GM18861 (cell line): ENCODE results near the gene TIMM10.
A peak's percentile ranks its signal among the peaks of the same experiment; 100 is the strongest.

Source experiments
- ATAC-seq: cut with Tn5 transposase; IDR thresholded peaks from one replicate; pipeline ENCODE4 v1.9.1; 2021; ENCODE audit not compliant: unreplicated experiment

TIMM10 gene

DNA sequence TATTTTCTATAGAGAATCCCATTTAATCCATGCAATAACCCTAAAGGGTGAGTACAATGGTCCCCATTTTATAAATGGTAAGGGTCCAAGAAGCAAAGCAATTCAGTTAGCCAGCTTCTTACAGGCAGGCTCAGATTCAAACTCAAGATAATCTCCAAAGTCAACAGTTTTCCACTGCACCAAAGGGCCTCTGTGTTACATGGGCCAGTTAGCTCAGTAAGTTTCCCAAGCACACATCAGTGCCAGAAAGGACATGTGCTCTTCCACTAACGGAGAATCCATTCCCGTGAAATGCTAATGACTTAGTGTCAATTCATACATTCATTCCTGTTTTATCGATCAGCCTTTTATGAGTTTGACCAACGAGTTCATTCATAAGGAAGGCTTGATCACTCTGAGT, 26.0 kb downstream of the TIMM10 start:
- ATAC-seq: no peak

DNA sequence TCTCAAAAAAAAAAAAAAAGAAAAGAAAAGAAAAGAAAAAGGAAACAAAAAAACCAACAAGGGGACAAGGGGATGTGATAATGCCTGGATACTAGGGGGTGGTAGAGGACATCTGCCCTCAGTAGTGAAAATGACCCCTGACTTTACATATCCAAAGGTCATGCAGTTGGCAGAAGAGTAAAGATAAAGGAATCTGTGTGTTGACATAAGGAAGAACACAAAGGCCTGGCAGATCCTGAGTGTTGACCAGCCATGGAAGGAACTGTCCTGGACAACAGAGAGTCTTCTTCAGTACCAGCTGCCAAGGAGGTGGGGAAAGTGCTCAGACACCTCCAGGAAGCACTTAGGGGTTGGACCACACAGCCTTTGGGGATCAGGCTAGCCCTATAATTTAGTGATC, 27.7 kb downstream of the TIMM10 start:
- no peak for ATAC-seq

DNA sequence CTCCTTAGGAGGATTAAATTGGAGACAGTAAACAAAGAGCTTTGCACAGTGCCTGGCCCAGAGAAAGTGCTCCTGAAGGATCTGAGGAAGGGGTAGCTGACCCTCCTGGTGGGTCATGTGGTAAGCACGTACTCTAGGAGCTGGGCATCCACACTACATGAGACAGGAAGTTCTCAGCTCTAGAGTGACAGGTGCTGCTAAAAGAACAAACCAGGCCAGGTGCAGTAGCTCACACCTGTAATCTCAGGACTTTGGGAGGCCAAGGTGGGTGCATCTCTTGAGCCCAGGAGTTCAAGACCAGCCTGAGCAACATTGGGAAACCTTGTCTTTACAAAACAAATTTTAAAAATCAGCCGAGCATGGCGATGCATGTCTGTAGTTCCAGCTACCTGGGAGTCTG, 28.2 kb downstream of the TIMM10 start:
- no peak for ATAC-seq

GRCh38 chr11:57501953-57502352, 28.6 kb downstream of the TIMM10 start:
- ATAC-seq: no peak

GRCh38 chr11:57500926-57501325, 29.6 kb downstream of the TIMM10 start:
- no peak for ATAC-seq

GRCh38 chr11:57500515-57500914, 30.0 kb downstream of the TIMM10 start:
- ATAC-seq: no peak

DNA sequence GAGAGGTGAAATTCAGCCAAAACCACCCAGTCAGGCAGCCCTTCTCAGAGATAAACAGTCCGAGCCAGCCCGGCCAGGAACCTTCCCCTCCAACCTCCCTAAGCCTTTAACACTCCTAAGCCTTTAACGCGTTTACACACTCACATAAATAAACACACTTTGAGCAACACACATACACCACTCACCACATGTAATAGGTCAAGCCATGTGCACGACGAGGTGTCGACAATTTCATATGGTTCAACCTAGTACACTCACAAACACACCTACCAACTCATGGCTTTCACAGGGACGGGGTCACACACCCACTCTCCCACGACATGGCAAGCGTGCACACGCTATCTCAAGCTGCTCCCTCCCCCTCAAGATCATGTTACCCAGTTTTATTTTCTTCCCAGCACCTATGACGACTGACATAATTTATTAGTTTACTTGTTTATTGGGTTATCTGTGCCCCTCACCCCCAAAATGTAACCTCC, 30.5 kb downstream of the TIMM10 start:
- ATAC-seq: no peak

- ATAC-seq: peak; percentile 99
These were observed 31.1 kb downstream of the TIMM10 start for GRCh38 chr11:57499413-57499982.

GRCh38 chr11:57498540-57498939, 32.0 kb downstream of the TIMM10 start:
- no peak for ATAC-seq

GRCh38 chr11:57497303-57498247, 33.0 kb downstream of the TIMM10 start:
- no peak for ATAC-seq

- ATAC-seq: no peak
These were observed 34.3 kb downstream of the TIMM10 start for GRCh38 chr11:57496109-57496820.

GRCh38 chr11:57493507-57494503, 36.7 kb downstream of the TIMM10 start:
- ATAC-seq: peak; percentile 58

DNA sequence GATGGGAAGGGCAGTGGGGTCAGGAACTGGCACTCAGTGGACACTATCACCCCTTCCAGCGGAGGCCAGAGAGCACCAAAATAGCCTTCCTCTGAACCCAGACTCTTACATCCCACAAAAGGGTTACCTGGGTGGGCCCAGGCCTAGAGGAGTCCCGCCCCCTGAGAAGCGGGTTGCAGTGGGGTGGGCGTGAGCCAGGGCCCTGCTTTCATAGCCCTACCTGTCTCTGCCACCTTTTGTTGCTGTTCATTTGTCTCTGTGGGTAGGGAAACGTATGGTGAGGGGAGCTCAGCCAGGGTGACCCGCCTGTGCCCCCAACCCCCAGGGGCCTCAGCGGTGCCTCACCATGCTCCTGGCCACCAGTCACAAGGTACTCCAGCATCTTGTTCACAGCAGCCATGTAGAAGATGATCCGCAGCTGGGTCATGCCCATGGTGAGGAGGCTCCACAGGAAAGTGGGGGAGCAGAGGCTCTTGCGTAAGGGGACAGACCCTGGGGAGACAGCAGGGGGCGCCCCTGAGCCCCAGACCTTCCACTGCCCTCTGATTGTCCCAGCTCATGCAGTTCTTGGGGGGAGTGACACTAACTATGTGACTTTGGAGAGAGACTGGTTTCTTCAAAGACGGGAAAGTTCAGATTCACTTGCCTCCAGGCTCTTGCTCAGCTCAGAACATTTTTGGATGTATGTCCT, 39.0 kb downstream of the TIMM10 start:
- ATAC-seq: no peak

DNA sequence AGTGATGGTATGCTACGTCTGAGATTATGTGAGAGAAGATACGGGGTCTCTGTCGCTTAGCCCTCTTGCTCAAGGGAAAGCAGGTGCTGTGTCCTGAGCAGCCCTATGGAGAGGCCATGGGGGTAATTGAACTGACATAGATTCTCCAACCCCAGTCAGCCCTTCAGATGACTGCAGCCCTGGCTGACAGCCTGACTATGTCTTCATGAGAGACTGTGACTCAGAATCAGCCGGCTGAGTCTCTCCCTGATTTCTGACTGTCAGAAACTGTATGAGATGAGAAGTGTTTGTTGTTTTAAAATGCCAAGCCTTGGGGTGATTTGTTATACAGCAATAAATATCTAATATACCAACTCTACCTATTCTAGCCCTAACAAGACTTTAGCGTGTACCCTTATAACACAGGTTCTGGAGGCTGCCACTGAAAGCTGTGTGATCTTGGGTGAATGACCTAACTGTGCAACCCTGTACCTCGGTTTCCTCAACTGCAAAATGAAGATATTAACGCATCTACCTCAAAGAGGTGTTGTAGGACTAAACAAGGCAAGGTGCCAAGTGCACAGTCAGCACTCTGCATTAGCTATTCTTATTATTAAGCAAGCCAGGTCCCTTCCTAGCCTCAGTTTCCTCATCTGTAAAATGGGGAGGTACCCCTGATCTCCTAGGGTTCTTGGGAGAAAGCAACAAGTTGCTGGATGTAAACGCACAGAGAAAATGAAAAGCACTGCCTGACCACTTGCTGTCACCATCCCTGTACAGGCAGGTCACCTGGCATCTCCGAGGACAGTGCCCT, 39.9 kb downstream of the TIMM10 start:
- no peak for ATAC-seq

DNA sequence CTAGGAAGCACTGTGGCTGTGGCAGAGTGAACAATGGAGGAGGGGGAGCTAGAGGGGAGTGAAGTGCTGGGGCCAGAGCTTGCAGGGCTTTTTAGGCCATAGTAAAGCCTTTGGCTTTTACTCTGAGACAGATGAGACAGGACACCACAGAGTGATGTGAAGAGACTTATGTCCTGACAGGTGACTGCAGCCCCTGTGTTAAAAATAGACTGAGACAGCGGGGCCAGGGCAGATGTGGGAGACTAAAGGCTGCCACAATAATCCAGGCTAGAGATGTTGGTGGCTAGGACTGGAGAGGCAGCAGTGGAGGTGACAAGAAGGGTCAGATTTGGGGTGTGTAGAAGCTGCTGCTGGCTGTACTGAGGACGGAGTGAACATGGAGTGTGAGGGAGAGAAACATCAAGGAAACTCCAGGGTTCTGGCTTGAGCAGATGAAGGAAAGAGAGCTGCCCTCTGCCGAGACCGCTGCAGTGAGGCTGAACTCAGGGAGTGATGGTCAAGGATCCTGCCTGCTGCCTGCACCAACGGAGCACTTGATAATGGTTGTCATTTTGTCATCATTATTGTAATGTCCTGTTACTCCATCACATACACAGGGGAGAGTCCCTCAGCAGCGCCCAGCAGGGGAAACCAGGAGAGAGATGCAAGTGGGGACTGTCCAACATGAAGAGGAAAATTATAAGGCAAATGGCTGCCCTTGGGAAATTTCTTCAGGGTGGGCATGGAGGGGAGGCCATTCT, 42.5 kb downstream of the TIMM10 start:
- no peak for ATAC-seq

GRCh38 chr11:57487021-57487778, 43.4 kb downstream of the TIMM10 start:
- ATAC-seq: no peak

GRCh38 chr11:57485217-57485990, 45.1 kb downstream of the TIMM10 start:
- ATAC-seq: no peak
